Epidermal melanocyte (primary cell): Measurements from ENCODE around the gene TRIP10.
"Not testable (repeated sequence)": the region's sequence is repeated elsewhere in the genome, so short reads cannot be mapped to it uniquely, and the experiment has no call there.

Experiments
- DNase-seq: peaks from one replicate; pipeline ENCODE4 v3.0.0; 2011; ENCODE audit warnings: low spot score; ENCODE audit not compliant: insufficient read length

The TRIP10 gene

GRCh38 chr19:6739883-6740588 lies 556 bp downstream of the TRIP10 start:
- no peak for DNase-seq

GRCh38 chr19:6740589-6741343 lies 1.3 kb downstream of the TRIP10 start:
- DNase-seq: no peak

- DNase-seq: no peak
Measured at GRCh38 chr19:6743066-6743465, 3.6 kb downstream of the TRIP10 start.

- DNase-seq: no peak
Measured at GRCh38 chr19:6743714-6744380, 4.4 kb downstream of the TRIP10 start.

- DNase-seq: peak; percentile 84
Measured at GRCh38 chr19:6744381-6745301, 5.2 kb downstream of the TRIP10 start.

- DNase-seq: no peak
Measured at GRCh38 chr19:6745965-6746364, 6.5 kb downstream of the TRIP10 start.

- DNase-seq: not testable (repeated sequence)
Measured at GRCh38 chr19:6748543-6748942, 9.1 kb downstream of the TRIP10 start.

GRCh38 chr19:6750062-6750461 lies 10.6 kb downstream of the TRIP10 start:
- DNase-seq: no peak

- no peak for DNase-seq
Measured at GRCh38 chr19:6751189-6751588, 11.7 kb downstream of the TRIP10 start.

- DNase-seq: no peak
Measured at GRCh38 chr19:6752256-6753177, 13.0 kb downstream of the TRIP10 start.

- DNase-seq: peak; percentile 57
Measured at GRCh38 chr19:6753178-6754031, 13.9 kb downstream of the TRIP10 start.

- DNase-seq: no peak
Measured at GRCh38 chr19:6754136-6754535, 14.7 kb downstream of the TRIP10 start.

GRCh38 chr19:6754653-6755463 lies 15.4 kb downstream of the TRIP10 start:
- DNase-seq: no peak

- no peak for DNase-seq
Measured at GRCh38 chr19:6760606-6761005, 21.1 kb downstream of the TRIP10 start.

GRCh38 chr19:6761053-6761676 lies 21.7 kb downstream of the TRIP10 start:
- no peak for DNase-seq

GRCh38 chr19:6762253-6762797 lies 22.8 kb downstream of the TRIP10 start:
- DNase-seq: not testable (repeated sequence)

- no peak for DNase-seq
Measured at GRCh38 chr19:6765738-6766356, 26.4 kb downstream of the TRIP10 start.
